Mesenteric fat pad (tissue), 1 donor: Measurements from ENCODE around the gene UBAC1. TPM values are rescaled to one million over a fixed set of nuclear protein-coding genes. Genes with fewer than 3 reads are reported as not detected.

ENCODE experiments used
- DNase-seq: peaks from one replicate; pipeline ENCODE4 v3.0.0-alpha.2; 2020; ENCODE audit warnings: low spot score
- total RNA-seq: library from RNA; stranded (reverse); fragmentation: NEBNext Ultra II Directional; extraction: Animal tissue kit (Norgen Biotek cat#: 25700); gene quantifications from one replicate; pipeline ENCODE4 v1.2.1, GENCODE V29; 2021
- donor health status: DM: yes; HTN: yes; CAD: no.

UBAC1 gene
- total RNA-seq, 1 donor from 2014 or later = 36.3 TPM

DNA sequence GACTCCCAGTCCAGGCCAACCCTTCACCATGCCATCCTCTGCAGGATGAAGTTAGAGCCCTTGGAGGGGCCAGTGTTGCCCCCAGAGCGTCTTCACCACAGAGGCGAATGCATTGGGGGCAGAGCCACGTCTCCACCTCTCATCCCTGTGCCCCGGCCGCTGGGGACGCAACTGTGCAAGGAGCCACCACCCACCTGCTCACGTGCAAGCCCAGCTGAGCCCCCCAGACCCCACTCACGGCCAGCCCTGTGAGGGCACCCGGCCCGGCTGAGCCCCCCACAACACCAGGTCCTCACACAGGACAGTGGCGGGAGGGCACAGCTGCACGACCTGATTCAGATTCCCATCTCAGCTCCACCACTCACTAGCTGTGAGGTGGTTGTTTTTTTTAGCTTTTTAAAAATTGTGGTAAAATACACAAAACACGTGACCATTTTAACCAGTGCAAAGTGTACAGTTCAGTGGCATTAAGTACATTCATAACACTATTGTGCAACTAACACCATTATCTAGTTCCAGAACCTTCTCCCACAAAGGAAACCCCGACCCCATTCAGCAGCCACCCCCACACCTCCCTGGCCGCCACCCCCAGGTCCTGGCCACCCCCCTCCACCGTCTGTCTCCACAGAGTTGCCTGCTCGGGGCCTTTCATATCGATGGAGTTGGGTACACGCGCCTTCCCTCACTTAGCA lies 33.5 kb upstream of the UBAC1 start:
- DNase-seq = no peak

DNA sequence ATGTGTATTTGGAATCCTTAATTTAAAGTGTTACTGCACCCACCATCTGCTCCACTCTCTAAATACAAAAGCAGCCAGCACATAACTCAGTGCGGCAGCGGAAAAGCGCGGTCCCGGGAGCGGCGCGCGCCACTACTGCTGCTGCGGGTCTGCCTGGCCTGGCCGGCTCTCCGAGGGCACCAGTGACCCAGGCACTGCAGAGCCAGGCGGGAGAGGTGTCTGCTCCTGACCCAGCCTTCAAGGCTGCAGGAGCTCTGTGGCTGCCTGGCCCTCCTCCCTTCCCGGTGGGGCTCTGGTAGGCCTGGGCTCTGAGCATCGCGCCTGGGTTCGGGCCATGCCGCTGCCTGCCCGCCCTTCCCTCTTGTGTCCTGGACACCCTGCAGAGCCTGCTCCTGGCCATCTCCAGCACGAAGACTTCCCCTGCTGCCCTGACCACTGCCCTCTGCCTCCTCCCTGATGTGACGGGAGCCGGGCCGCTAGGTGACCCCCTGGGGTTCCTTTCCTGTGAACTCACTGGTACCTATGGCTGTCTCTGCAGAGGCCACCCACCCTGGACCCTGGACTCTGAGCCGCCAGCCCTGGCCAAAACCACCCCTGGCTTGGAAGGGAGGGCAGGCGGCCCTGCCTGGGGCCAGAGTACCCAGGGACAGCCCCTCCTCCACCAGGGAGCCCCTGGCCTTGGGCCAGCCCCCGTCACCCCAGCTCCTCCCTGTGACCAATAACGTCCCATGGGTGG lies 32.8 kb upstream of the UBAC1 start:
- DNase-seq = no peak

DNA sequence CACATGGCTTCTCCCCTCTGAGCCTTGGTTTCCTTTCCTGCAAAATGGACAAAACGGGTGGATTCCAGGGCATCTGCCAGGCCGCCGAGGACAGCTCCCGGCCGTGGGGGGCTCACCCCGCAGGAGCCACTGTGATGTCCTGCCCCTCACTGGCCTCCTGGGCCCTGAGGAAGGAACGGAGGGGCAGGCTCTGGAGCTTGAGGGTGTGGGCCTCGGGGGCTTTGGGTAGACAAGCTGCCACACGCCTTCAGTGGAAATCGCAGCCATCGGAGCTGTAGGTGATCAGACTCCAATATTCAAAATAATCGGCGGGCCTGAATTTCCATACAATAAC lies 32.2 kb upstream of the UBAC1 start:
- no peak for DNase-seq

DNA sequence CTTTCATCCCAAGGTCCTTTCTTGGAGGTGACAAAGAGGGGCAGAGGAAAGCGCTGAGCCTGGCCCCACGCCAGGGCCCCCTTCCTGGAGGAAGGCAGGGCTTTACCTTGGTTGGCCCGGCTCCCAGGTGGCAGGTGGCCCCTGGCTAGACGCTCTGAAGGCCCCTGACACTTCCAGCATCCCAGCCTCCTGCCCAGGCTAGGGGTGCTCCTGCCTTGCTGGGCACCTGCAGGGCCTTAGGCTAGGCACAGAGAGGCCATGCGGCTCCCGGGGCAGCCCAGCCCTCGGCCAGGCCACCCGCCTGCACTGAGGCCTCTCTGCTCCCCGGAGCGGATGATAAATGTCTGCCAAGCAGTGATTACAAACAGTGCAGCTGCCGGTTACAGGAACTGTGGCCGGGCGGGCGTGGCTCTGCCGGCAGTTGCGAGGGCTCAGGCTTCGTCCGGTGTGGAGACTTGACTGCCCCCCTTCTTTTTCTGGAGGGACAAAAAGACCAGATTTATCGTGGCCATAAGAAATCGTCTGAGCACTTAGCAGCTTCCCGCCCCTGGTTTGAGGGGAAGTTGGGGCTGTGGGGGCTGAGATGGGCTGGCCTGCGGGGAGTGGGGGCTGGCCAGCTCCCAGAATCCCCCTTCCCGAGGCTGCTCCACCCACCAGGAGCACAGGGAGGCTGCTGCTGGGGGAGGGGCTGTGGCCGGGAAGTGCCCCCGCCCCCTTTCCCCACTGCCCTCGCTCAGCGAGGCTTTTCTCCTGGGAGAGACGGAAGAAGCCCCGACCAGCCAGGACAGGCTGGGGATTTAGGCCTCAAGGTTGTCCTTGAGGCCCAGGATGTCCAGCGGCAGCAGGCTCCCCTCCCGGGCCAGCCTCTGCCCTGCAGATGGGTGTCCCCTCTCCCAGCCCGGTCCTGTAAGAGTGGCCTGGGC lies 31.6 kb upstream of the UBAC1 start:
- DNase-seq = peak; percentile 94

DNA sequence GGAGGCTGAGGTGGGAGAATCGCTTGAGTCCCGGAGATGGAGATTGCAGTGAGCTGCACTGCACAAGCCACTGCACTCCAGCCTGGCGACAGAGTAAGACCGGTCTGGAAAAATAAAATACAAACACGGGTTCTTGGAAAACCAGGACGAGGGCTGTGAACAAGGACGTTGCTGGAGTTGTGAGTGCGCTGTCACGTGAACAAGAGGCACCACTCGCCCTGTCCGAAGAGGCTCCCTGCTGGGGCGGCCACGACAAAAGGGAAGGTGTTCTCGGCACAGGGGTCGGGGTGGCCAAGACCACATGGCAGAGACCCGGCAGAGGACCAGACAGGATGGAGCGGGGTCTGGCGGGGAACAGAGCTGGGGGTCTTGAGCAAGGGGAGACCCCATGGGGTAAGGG lies 30.6 kb upstream of the UBAC1 start:
- no peak for DNase-seq

DNA sequence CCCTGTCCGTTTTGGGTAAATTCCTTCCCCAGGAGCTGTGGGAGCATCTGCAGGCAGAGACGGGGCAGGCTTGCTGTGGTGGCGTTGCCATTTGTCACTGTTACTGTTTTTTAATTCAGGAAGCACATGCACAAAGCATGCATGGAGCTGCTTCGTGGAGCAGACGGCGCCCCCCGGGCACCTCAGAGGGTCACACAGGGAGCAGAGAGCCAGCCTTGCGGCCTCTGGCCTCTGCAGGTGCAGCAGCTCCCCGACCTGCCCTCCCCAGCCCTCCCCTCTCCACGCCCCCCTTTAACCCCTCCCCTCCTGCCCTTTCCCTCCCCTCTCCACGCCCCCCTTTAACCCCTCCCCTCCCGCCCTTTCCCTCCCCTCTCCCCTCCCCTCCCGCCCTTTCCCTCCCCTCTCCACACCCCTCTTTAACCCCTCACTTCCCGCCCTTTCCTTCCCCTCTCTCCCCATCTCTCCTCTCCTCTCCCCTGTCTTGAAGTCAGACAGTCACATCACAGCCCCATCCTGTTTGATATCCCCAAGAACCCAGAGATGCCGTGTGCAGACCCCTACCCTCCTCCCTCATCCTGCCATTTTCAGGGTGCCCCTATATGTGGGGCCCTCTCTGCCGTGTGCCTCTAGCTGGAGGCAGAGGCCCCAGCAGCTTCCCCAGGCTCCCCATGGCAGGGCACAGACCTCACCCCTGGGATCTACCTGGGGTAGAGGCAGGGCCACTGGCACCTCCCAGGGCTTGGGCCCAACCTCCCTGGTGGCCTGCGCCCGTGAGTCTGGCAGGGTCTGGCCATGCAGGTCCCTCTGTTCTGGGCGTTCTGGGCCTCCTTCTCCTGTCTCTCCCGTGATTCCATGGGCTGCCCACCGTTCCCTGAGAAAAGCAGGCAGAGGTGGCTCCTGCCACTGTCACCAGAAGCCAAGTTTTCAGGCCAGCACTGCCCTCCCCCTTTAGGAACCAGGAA lies 29.6 kb upstream of the UBAC1 start:
- no peak for DNase-seq

DNA sequence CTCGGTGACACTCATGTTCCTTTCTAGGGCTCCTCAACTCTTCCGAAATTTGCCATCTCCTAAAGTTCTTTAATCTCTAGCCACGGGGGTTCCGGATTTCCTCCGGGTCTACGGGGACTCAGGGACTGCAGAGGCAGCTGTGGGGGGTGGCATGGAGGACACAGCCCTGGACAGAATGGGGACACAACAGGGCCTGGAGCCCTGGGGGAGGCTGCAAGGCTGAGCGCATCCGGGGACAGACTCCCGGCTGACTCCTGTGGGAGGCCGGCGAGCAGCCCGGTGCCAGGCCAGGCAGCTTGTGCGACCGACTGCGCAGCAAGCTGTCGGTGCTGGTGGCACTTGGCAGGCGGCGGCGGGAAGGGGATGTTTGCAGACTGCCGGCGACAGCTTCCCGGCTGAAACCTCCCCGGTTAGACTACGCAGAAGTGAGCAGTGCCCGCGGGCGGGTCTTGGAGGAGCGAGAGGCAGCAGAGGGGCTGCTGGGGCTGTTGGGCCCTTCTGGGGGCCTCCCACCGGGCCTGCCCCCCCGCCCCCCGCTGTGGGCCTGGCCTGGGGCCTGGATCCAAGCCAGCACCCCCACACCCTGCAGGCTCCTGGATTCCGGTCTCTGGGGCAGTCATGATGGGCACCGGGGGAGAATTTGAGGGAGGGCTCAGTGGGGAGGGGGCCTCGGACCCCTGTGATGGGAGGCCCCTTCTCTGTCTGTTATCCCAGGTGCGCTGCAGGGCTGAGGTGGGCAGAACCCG lies 28.7 kb upstream of the UBAC1 start:
- DNase-seq = no peak

DNA sequence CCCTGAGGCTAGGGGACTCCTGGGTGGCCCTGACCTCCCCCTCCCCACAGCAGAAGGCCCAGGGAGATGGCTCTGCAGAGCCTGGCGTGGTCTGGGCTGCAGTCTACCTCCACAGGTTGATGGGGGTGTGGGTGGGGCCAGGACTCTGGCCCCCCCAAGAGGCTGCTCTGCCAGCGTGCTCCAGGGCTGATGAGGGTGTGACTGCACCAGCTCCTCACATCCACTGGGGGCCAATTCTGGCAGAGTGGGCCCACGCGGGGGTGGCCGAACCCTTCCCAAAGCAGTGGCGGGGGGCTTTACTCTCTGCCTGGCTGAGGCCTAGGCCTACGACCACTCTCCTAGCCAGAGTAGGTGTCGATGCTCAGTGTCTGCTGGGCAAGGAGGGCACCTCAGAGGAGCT lies 28.0 kb upstream of the UBAC1 start:
- DNase-seq = no peak

DNA sequence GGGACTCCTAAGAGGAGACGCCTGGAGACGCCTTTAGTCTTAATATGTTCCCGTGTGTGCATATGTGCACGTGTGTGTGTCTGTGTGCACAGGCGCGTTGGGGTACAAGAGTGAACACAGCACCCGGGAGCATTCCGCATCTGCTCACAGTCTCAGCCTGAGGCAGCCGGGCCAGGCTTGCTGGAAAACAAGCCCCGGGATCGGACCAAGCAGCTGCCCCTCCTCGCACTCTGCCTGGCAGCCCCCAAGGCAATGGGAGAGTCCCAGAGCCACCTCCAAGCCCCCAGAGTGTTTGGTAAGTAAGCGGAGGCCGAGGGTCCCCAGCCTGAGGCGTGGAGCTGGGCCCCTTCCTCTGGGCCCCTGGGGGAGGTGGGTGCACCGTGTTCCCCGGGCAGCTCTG lies 27.3 kb upstream of the UBAC1 start:
- no peak for DNase-seq

DNA sequence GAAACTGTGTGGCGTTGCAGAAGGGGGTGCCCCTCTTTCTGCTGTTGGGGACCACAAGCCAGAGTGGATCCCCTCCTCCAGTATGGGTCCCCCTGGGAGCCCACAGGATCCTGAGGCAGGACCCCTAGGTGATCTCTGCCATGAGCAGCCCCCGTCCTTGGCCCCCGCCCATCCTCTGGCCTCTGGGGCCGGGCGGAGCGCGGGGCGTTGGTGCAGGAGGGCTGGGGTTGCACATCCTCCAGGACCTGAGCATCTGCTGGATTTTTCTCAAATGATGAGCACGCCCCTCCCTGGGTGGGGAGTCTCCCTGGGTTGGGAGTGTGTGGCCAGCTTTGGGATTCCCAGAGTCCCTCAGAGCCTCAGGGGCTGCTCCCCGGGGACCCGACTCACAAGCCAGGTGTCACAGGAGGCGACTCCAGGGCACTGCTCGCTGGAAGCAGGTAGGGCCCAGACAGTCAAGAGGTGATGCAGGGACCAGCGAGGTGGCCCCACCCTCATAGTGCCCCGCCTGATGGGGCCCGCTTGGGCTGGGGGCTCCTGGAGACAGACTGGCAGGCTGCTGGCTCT lies 26.7 kb upstream of the UBAC1 start:
- DNase-seq = no peak

DNA sequence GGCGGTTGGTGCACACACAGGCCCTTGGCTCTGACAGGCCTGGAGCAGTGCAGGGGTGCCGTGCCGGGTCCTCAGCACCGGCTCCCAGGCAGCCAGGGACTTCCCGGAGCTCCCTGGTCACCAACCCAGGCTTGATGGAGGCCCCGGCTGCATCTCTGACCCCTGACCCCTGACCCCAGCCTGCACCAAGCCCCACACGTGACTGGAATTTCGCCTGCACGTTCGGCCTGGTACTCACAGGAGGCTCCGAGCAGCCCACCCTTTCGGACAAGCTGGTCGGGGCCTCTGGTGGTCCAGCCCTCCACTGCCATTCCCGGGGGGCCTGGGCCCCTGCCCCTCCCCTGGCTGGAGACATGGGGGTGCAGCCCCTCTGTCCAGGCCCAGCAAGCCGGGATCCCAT lies 25.4 kb upstream of the UBAC1 start:
- DNase-seq = no peak

DNA sequence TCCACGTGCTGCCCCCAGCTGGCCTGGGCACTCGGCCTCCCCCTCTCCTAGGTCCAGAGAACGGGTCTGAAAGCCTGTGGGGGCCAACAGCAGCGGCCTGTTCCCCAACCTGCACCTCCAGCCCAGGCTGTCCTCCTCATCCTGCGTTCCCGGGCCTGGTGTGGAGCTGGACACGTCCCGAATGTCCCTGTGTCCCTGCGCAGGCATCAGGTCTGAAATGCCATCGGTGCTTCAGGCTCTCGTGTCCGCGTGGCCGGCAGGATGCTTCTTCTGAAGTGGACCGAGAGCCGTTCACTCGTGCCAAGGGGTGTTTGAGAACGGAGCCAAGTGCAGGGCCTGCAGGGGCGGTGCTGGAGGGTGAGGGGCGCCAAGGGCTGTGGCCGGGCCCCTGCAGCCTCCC lies 24.7 kb upstream of the UBAC1 start:
- no peak for DNase-seq

DNA sequence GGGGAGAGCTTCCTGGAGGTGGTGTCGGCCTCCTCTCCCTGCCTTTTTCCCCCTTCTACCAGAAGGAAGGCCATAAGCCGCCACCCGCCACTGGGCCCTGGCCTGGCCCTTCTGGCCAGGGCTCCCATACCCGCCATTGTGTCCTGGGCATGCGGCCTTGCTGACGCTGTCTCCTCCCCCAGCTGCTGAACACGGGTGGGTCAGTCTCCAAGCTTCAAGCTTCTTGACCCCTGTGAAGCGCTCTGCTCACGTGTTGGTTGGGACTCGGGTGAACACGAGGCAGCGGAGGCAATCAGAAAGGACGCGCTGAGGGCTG lies 24.2 kb upstream of the UBAC1 start:
- no peak for DNase-seq

DNA sequence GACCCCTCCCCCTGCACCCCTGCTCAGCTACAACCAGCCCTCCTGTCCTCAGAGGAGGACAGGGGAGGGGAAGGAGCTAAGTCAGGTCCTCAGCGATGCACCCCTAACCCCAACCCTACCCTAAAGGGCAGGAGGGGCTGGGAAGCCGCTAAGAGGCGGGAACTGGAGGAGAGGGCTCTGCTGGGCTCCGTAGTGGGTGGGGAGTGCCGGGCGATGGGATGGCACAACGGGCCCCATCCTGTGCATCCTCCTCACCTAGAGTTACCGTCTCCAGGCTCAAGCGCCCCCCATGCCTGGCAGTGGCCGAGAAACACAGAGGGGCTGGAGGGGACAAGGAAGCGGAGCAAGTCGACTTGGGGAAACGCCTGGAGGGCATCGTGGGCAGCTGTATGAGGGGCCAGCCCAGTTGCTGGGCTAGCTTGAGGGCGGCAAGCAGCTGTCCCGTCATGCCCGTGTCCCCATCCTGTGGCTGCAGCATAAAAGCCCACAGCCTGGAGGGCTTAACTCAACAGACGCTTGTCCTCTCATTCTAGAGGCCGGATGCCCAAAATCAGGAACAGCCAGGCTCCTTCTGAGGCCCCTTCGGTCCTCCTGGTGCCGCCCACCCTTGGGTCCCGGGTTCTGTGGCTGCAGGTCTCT lies 23.0 kb upstream of the UBAC1 start:
- DNase-seq = no peak

DNA sequence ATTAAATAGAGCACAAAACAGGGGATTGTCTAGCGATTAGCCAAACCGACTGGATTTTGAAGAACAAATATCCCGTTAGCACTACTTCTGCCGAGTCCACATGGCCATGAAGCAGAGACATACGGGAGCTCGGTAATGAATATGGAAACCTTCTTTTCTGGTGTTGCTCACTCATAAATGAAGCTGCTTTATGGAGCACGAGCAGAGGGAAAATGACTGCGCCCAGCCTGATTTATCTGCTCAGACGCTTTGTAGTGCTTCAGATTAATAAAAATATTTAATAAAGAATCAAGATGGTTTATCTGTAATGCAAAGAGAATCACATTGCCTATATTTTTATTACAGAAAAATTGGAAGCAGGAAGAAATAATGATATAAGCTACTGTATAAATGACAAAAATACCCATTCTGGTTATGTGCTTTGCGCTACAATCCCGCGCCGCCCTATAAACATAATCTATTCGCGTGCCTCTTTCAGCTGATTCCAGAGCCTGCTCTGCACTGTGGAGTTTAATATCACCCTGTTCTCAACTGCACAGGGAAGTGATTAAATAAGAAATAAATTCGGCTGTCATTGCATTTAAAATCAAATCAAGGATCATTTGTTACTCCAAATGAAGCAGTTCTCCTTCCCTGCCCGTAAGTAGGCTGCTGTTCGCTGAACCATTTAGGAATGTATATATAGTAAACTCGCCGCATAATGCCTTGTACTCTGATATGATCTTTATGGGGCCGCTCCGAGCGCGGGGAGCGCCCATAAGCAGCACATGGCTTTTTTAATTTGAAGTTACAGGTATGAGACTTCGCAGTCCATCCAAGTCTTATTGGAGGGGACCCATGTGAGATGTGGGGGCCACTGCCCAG lies 22.3 kb upstream of the UBAC1 start:
- no peak for DNase-seq

DNA sequence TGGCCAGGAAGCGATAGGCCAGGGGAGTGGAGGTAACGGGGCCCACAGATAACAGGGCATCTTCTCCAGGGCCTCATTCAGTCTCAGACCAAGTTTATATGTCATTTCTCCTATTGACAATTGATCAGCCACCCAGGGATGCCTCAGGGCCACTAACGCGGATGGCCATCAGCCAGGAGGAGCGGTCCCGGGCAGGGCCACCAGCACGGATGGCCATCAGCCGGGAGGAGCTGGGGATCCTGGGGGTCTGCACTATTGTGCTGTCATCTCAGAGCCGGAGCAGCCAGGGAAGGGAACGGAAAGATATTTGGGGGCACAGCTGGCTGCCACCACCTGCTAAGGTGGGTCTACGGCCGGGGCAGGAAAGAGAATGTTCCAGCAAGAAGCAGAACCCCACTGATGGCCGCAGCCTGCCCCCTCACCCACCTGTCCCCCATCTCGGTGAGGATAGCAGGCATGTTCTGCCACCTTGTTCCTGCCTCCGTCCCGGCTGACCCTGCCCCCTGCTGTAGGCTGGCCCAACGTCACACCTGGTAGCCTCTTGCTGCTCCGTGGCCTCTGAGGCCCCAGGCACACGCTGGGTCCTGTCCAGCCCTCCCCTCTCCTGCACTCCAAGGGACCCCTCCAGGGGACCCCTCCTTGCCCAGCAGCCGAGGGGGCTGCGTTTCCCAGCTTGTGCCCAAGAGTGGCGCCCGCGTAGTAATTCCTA lies 21.5 kb upstream of the UBAC1 start:
- no peak for DNase-seq

DNA sequence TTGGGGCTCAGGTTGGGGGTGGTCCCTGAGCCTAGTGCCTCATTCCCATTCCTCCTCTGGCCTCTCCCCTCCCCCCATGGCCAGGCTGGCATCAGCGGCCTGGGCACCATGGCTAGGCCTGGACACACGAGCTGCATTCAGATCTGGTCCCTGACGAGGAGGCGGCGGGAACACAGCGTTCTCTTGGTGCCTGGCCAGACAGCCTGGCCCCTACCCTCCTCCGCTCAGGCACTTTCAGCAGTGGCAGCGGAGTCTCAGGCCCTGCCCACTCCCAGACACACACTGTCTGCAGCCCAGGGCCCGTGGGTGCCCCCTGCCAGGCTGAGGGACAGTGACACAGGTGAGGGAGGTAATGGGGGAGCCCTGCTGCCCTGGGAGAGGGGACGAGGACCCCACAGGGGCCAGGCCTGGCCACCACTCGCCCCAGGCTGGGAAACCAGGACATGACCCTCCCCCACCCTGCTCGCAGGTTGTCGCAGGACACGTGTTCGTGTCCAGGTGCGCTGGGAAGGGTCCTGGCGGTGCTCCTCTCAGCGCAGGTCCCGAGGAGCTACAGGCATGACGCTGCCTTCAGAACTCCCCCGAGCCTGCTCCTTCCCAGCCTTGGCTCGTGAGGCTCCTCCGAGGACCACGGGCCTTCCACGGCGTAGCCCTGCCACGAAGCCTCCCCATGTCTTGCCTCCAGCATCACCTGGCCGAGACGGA lies 19.9 kb upstream of the UBAC1 start:
- DNase-seq = no peak
